ENCODE results near the gene THSD1.
"Not testable (repeated sequence)": the region's sequence is repeated elsewhere in the genome, so short reads cannot be mapped to it uniquely, and the experiment has no call there.

The THSD1 gene

DNA sequence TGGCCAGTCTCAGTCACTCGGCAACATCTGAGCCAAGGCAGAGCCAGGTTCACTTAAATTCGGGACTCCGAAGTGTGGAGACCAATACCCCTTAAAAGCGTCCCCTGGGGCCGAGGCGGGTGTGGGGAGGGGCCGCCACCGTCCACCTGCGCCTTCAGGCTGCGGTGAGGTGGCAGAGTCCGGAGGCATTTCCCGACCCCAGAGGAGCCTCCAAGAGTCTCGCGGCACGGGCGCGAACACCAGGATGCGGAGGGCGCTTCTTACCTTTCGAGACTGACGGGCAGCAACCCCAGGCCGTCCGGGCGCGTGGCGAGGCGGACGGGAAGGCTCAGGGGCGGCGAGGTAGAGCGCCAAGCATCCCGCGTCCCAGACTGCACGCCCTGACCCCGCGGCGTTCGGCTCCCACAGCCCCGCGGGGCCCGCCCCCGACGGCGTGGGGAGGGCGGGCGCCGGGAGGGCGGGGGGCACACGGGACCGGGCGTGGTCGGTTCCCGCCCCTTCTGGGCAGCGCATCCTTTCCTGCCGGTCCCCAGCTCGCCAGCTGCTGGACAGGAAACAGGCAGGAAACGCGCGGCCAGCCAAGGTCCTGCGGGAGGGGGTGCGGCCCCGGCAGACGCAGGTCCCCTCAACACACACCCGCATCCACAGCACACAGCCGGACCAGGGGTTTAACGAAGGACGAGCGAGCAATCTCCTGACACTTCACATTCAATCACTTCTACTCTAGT lies at the start of gene THSD1:
Gene THSD1 (minus strand): TSS at position 406 of the 728 bp plus-strand sequence. CDS start 3,572 bp downstream, outside the sequence.
- no peak for DNase-seq

DNA sequence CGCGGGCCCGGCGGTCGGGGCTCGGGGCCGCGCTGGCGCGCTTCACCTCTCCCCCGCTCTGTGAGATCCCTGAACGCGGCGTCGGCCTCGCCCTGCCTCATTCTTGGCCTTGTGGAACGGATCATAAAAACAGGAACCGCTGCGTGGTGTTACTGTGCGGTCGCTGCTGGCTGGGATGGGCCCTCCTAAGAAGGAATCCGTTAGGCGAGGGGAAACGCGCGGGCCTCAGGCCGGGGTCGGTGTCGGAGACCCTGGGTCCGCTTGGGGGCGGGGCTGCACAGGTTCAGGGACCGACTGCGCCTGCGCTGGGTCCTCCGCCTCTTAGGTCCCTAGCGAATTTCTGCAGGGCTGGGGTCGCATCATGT lies 49.7 kb upstream of the THSD1 start:
- DNase-seq = peak; percentile 63 to 85

DNA sequence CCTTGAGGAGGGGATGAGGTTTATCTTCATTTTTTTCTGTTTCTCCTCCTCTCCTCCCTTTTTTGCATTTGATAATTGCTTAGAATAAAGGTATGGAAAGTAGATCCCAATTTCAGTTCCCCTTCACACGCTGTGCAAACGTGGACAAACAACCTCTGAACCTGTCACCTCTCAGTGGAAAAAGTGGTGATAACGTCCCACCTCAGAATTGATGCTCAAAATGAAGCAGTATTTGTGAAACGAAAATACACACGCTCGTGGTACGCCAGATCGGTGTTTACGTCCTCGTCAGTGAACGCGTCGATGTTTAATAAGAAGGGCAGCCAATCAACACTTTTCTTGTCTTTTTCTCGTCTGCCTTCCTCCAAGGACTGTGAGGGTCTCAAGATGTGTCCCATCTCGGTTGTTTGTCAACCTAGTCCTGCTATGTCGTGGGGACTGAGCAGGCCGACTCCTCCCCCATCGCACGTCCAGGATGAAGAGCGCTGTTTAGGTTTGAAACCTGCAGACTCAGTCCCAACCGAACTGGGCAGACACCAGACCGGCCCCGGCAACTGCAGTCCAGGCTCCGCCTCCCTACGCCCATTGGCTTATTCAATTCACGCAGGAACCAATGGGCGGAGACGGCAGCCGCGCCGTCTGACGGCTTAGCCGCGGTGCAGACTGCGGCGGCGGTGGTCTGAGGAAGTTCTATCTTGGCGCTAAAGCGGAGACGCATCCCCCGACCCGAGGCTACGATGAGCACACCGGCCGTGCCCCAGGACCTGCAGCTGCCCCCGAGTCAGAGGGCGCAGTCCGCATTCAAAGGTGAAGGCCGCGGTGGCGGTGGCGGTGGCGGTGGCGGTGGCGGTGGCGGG lies 49.1 kb upstream of the THSD1 start, which contains the start of gene CKAP2:
Gene CKAP2 (plus strand): TSS at position 659 of the 857 bp plus-strand sequence. CDS start 79 bp downstream, at position 738.
- peak; percentile 85 to 96 for DNase-seq

GRCh38 chr13:52454459-52454819 lies 48.5 kb upstream of the THSD1 start:
- DNase-seq = no peak

- DNase-seq = no peak
Measured at GRCh38 chr13:52452470-52452869, 46.5 kb upstream of the THSD1 start.

- no peak for DNase-seq
Measured at GRCh38 chr13:52451135-52451804, 45.3 kb upstream of the THSD1 start.

GRCh38 chr13:52450793-52451116 lies 44.8 kb upstream of the THSD1 start:
- DNase-seq = no peak

GRCh38 chr13:52450012-52450792 lies 44.2 kb upstream of the THSD1 start, which contains the start of gene VPS36:
Gene VPS36 (minus strand): TSS chr13:52450634. CDS start chr13:52450594, 40 bp downstream.
- peak; percentile 89 to 96 for DNase-seq

- DNase-seq = no peak
Measured at GRCh38 chr13:52449331-52450011, 43.5 kb upstream of the THSD1 start.

GRCh38 chr13:52447815-52448552 lies 42.0 kb upstream of the THSD1 start:
- no peak for DNase-seq

DNA sequence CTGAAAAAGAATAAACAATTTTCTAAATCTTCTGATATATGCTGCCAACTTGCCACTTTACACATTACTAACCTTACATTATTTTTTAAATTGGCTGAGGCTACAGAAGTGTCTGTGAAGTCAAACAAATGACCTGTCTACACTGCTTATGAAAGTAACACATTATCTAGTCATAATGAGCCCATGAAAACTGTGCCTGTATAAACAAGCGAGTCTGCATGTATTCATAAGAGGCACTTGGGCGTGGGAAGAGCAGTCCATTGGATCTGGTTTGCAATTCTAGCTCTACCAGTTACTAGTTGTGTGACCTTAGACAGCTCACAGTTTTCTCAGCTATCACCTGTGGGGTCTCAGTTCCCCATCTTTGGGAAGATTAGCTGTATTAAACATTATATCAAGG lies 41.4 kb upstream of the THSD1 start:
- no peak for DNase-seq

GRCh38 chr13:52446265-52446664 lies 40.3 kb upstream of the THSD1 start:
- no peak for DNase-seq

GRCh38 chr13:52432456-52432855 lies 26.5 kb upstream of the THSD1 start:
- DNase-seq = no peak

DNA sequence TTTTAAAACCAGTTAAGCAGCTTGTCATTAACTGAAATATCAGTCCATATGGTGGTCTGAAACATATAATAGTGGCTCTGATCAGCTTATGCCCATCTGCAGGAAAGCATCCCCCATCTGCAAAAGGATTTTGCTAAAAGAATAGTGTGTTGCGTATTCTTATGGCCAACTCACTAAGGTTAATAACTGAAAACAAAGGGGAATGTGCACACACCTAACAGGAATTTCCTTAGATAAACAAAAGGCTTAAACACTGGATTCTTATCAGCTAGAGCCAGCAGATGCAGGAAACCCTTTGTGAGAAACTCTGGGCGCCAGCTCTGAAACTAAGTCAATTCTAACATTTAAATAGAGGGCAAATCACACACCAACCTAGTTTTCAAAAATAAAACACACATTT lies 22.3 kb upstream of the THSD1 start:
- DNase-seq = no peak

DNA sequence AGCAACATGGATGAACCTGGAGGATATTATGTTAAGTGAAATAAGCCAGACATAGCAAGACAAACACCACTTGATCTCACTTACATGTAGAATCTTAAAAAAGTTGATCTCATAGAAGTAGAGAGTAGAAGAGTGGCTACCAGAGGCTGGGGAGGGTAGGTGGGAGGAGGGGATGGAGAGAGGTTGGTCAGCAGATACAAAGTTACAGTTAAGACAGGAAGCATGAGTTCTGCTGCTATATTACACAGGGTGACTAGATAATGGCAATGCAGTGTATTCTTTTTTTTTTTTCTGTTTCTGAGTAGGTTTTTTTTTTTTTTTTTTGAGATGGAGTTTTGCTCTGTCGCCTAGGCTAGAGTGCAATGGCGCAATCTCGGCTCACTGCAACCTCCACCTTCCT lies 15.2 kb upstream of the THSD1 start:
- no peak for DNase-seq

DNA sequence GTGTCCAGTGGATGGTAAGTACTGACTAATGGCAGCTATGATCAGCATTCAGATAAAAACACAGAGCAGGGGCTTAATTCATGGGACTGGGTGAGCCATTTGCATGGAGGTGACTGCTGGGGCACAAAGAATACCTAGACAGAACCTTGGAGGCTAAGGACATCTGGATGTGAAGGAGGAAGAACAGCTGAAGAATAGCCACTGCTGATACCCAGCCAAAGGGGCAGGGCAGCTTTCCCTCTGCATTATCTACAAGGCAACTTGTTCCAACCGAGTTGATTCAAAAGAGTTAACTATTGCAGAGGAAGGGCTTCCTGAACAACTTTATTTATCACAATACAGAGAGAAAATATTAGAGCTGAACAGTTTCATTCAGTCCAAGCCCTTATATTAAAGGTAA lies 13.1 kb upstream of the THSD1 start:
- no peak for DNase-seq

DNA sequence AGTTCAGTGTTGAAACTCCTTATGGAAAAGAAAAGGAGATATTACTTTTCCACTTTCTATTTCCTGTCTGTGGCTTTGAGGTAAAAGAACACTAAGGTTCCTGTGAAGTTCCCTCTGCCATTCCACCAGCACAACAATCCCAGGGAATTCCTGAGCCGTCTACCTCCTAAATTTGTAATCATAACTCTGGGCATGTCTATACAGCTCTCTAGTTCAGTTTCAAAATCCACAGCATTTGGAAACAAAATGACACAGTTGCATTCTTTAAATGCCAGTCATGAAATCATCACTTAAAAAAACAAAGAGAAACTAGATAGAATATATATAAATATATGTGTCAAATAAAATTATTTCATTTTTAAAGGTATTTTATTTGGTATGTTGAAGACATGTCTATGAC lies 9.0 kb upstream of the THSD1 start:
- no peak for DNase-seq

DNA sequence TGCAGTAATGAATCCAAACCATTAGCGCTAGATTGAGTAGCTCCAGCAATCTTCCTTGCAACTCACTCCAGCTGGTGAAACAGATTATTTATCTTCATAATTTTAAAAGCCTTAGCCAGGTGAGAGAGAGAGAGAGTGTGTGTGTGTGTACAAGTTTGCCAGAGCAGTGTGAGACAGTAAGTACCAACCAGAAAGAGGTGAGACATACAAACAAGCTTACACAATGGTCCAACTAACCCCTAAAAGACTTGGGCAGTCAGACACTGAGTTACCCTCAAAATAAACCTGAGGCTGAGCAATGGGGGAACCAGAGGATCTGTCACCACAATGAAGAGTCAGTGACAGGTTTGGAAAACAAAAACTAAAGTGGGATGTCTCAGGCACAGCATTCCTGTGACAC lies 8.1 kb upstream of the THSD1 start:
- DNase-seq = no peak

- no peak for DNase-seq
Measured at GRCh38 chr13:52412128-52412527, 6.2 kb upstream of the THSD1 start.

GRCh38 chr13:52411629-52412028 lies 5.7 kb upstream of the THSD1 start:
- DNase-seq = no peak

DNA sequence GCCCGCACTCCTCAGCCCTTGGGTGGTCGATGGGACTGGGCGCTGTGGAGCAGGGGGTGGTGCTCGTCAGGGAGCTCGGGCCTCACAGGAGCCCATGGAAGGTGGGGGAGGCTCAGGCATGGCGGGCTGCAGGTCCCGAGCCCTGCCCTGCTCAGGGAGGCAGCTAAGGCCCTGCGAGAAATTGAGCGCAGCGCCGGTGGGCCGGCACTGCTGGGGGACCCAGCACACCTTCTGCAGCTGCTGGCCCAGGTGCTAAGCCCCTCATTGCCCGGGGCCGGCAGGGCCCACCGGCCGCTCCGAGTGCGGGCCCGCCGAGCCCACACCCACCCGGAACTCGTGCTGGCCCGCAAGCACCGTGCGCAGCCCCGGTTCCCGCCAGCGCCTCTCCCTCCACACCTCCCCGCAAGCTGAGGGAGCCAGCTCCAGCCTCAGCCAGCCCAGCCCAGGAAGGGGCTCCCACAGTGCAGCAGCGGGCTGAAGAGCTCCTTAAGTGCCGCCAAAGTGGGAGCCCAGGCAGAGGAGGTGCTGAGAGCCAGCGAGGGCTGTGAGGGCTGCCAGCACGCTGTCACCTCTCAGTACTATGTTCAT lies 2.2 kb upstream of the THSD1 start:
- not testable (repeated sequence) for DNase-seq
